CD4-positive, alpha-beta memory T cell (primary cell): ENCODE measurements around the gene RGS7BP. TPM values are rescaled to one million over a fixed set of nuclear protein-coding genes. Genes with fewer than 3 reads are reported as not detected.

ENCODE experiments used
- CTCF ChIA-PET: fragments of 350-600 bp; sonication (Branson Sonifier 250); formaldehyde crosslinking; loops from one replicate; lab custom pipeline; 2021; ENCODE audit warnings: inconsistent platforms; ENCODE audit not compliant: partially characterized antibody; lab: Charles Lee
- POLR2A ChIA-PET: fragments of 350-600 bp; sonication (Branson Sonifier 250); formaldehyde crosslinking; loops from one replicate; lab custom pipeline; 2021; ENCODE audit not compliant: partially characterized antibody; lab: Charles Lee
- DNase-seq, 5 donors: peaks; one replicate each; pipeline versions ENCODE4 v3.0.0 to v3.0.0-alpha.2; 2020 to 2022; ENCODE audit warnings: mixed read lengths in 1 of 5
- H3K27ac ChIP-seq: one replicate; pipeline ENCODE4 v1.7.0; 2013; ENCODE audit warnings: low read depth, low read length
- H3K27me3 ChIP-seq: 2 replicates; pipeline ENCODE4 v1.7.0; 2013; ENCODE audit warnings: mild to moderate bottlenecking, low read length, moderate library complexity; ENCODE audit not compliant: insufficient read depth
- H3K36me3 ChIP-seq: 2 replicates; pipeline ENCODE4 v1.7.0; 2013; ENCODE audit warnings: mild to moderate bottlenecking, low read length, moderate library complexity; ENCODE audit not compliant: insufficient read depth
- H3K4me1 ChIP-seq: 2 replicates; pipeline ENCODE4 v1.7.0; 2013; ENCODE audit warnings: mild to moderate bottlenecking, low read length, moderate library complexity; ENCODE audit not compliant: insufficient read depth
- H3K4me3 ChIP-seq, 2 donors: one replicate each; pipeline ENCODE4 v1.7.0; 2013; ENCODE audit warnings: low read length in 2 of 2, mild to moderate bottlenecking in 1 of 2
- H3K9me3 ChIP-seq, 2 donors: one replicate each; pipeline ENCODE4 v1.7.0; 2013; ENCODE audit warnings: low read length in 2 of 2, control low read depth in 1 of 2; ENCODE audit not compliant: control insufficient read depth in 1 of 2
- H3K27ac Mint-ChIP-seq, 7 donors: one replicate each; pipeline ENCODE4 v1.8.0; 2020 to 2021; ENCODE audit warnings: mixed read lengths in 7 of 7, mild to moderate bottlenecking in 6 of 7, inconsistent platforms in 3 of 7, moderate library complexity in 3 of 7
- H3K27me3 Mint-ChIP-seq, 2 donors: one replicate each; pipeline ENCODE4 v1.8.0; 2020 to 2021; ENCODE audit warnings: mixed read lengths in 2 of 2
- H3K36me3 Mint-ChIP-seq, 2 donors: one replicate each; pipeline ENCODE4 v1.8.0; 2020 to 2021; ENCODE audit warnings: mixed read lengths in 2 of 2, inconsistent platforms in 1 of 2, mild to moderate bottlenecking in 1 of 2
- H3K4me1 Mint-ChIP-seq, 4 donors: one replicate each; pipeline ENCODE4 v1.8.0; 2020 to 2021; ENCODE audit warnings: mixed read lengths in 4 of 4, mild to moderate bottlenecking in 1 of 4
- H3K4me3 Mint-ChIP-seq, 8 donors: one replicate each; pipeline ENCODE4 v1.8.0; 2020 to 2021; ENCODE audit warnings: mixed read lengths in 8 of 8, mild to moderate bottlenecking in 7 of 8, moderate library complexity in 6 of 8, inconsistent platforms in 3 of 8
- H3K9me3 Mint-ChIP-seq, 8 donors: one replicate each; pipeline ENCODE4 v1.8.0; 2020 to 2021; ENCODE audit warnings: mixed read lengths in 8 of 8, mild to moderate bottlenecking in 5 of 8, inconsistent platforms in 3 of 8, moderate library complexity in 1 of 8
- intact Hi-C: fragments of 100-400 bp; cut with micrococcal nuclease; formaldehyde crosslinking; loops from one replicate; pipeline ENCODE4 v1.15.1; 2023
- polyA plus RNA-seq, 2 donors: library from polyadenylated mRNA; unstranded; fragments of 300-500 nt; fragmentation: Illumina TruSeq; gene quantifications; one replicate each; pipeline ENCODE4 v1.2.3, GENCODE V29; 2021
- total RNA-seq, 2 experiments: library from RNA; stranded (reverse); gene quantifications; one replicate each; pipeline ENCODE4 v1.2.3, GENCODE V29; 2021

RGS7BP gene
- total and polyA plus RNA-seq, 4 experiments from 2014 or later: not detected

- CTCF ChIA-PET: no interaction called here
- intact Hi-C loops: no loop called here
- no peaks in the 10 kb centered on the region for H3K4me1 Mint-ChIP-seq
- DNase-seq: no peak
- H3K9me3 Mint-ChIP-seq: peaks cover 0 to 6% (median 0%) of the 10 kb centered on the region in 8 donors
- no peak overlapping the region for H3K27ac Mint-ChIP-seq
- Histone ChIP-seq H3K4me3 (no peak overlapping the region), H3K4me1 (no peaks in the 10 kb centered on the region), H3K27ac (no peak overlapping the region), H3K27me3 (no peaks in the 10 kb centered on the region), H3K9me3 (no peaks in the 10 kb centered on the region), H3K36me3 (no peaks in the 10 kb centered on the region)
- no peak overlapping the region for H3K4me3 Mint-ChIP-seq
- POLR2A ChIA-PET: interaction anchor here (0.6 kb wide), 1 partner anchor 65 kb away, joined by 4 read pairs; no protein-coding TSS in a partner anchor
- H3K27me3 Mint-ChIP-seq: peaks cover 0 to 3% of the 10 kb centered on the region in 2 donors
- H3K36me3 Mint-ChIP-seq: no peaks in the 10 kb centered on the region
These were observed 8.4 kb upstream of the RGS7BP start for GRCh38 chr5:64497386-64497785.

DNA sequence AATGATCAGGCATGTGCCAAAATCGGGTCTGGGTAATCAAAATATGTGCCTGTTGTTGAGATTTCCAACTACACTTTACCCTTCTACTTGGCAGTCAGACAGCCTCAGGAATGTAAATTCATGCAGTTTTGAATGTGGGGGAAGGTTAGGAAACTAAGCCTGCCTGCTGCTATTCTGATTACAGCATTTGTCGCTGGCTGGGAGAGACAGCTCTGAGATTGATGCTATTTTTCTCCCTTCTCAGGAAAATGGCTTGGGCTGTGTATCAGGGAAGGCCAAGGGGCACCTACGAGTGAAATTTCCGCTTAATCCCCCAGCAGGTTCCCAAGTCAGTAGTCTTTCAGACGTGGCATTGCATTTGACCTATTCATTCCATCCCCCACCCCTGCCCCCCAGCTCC is 3.6 kb upstream of the RGS7BP start:
- Histone ChIP-seq H3K4me3 (no peak overlapping the region), H3K36me3 (no peaks in the 10 kb centered on the region), H3K4me1 (no peaks in the 10 kb centered on the region), H3K27ac (no peak overlapping the region), H3K27me3 (no peaks in the 10 kb centered on the region), H3K9me3 (no peaks in the 10 kb centered on the region)
- no peak for DNase-seq
- ChIA-PET POLR2A (no interaction called here), CTCF (no interaction called here)
- peaks cover 3 to 7% (median 5%) of the 10 kb centered on the region in 4 donors for H3K4me1 Mint-ChIP-seq
- H3K27ac Mint-ChIP-seq: no peak overlapping the region
- H3K36me3 Mint-ChIP-seq: no peaks in the 10 kb centered on the region
- peaks cover 0 to 5% (median 1%) of the 10 kb centered on the region in 8 donors for H3K9me3 Mint-ChIP-seq
- H3K27me3 Mint-ChIP-seq: peaks cover 20 to 22% of the 10 kb centered on the region in 2 donors
- H3K4me3 Mint-ChIP-seq: no peak overlapping the region
- intact Hi-C loops: no loop called here

GRCh38 chr5:64506567-64507263 is 900 bp downstream of the RGS7BP start:
- no peak for DNase-seq
- no peak overlapping the region for H3K27ac Mint-ChIP-seq

GRCh38 chr5:64507264-64507605 is 1.4 kb downstream of the RGS7BP start:
- H3K4me3 ChIP-seq: no peak overlapping the region
- peaks cover 0 to 5% (median 2%) of the 10 kb centered on the region in 8 donors for H3K9me3 Mint-ChIP-seq
- intact Hi-C loops: no loop called here
- no peak for DNase-seq
- no peak overlapping the region for H3K4me3 Mint-ChIP-seq
- no peaks in the 10 kb centered on the region for H3K27me3 ChIP-seq
- H3K27ac ChIP-seq: no peak overlapping the region
- H3K9me3 ChIP-seq: no peaks in the 10 kb centered on the region
- H3K36me3 ChIP-seq: no peaks in the 10 kb centered on the region
- H3K4me1 Mint-ChIP-seq: peaks cover 3 to 7% (median 5%) of the 10 kb centered on the region in 4 donors
- no peaks in the 10 kb centered on the region for H3K36me3 Mint-ChIP-seq
- ChIA-PET POLR2A (no interaction called here), CTCF (no interaction called here)
- no peak overlapping the region for H3K27ac Mint-ChIP-seq
- H3K4me1 ChIP-seq: no peaks in the 10 kb centered on the region
- peaks cover 27 to 30% of the 10 kb centered on the region in 2 donors for H3K27me3 Mint-ChIP-seq

More at GRCh38 chr5:64506567-64507263, 900 bp downstream of the RGS7BP start:
- ChIA-PET POLR2A (no interaction called here), CTCF (no interaction called here)
- Mint-ChIP-seq H3K36me3 (no peaks in the 10 kb centered on the region), H3K9me3 (peaks cover 0 to 6% (median 2%) of the 10 kb centered on the region in 8 donors), H3K4me1 (peaks cover 3 to 7% (median 5%) of the 10 kb centered on the region in 4 donors), H3K27me3 (peaks cover 28 to 29% of the 10 kb centered on the region in 2 donors), H3K4me3 (no peak overlapping the region)
- H3K36me3 ChIP-seq: no peaks in the 10 kb centered on the region
- no peaks in the 10 kb centered on the region for H3K9me3 ChIP-seq
- intact Hi-C loops: no loop called here
- no peaks in the 10 kb centered on the region for H3K4me1 ChIP-seq
- no peak overlapping the region for H3K4me3 ChIP-seq
- H3K27me3 ChIP-seq: no peaks in the 10 kb centered on the region
- no peak overlapping the region for H3K27ac ChIP-seq

DNA sequence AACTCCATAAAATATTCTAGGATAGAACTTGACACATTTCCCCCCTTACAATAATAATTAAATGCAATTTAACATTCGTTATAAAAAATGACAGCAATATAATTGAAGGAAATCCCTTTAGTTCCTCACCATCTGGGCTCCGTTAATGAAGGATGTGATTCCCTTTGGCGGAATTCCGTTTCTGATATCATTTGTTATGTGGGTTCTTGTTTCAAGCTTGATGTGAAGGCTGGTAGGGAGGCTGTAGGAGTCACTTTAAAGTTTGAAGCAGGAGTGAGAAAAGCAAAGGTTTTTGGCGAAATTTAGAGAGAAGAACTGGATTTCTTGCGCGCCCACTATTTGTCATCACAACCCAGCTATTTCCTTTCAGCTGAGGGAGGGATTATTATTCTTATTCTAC is 4.0 kb downstream of the RGS7BP start:
- Histone ChIP-seq H3K4me3 (no peak overlapping the region), H3K27me3 (no peaks in the 10 kb centered on the region), H3K9me3 (no peaks in the 10 kb centered on the region), H3K27ac (no peak overlapping the region), H3K4me1 (no peaks in the 10 kb centered on the region), H3K36me3 (no peaks in the 10 kb centered on the region)
- Mint-ChIP-seq H3K36me3 (no peaks in the 10 kb centered on the region), H3K9me3 (peaks cover 0 to 5% (median under 1%) of the 10 kb centered on the region in 8 donors), H3K4me1 (peaks cover 3 to 7% (median 5%) of the 10 kb centered on the region in 4 donors), H3K27ac (no peak overlapping the region), H3K27me3 (peaks cover 19 to 22% of the 10 kb centered on the region in 2 donors), H3K4me3 (no peak overlapping the region)
- ChIA-PET POLR2A (no interaction called here), CTCF (no interaction called here)
- intact Hi-C loops: no loop called here
- no peak for DNase-seq

DNA sequence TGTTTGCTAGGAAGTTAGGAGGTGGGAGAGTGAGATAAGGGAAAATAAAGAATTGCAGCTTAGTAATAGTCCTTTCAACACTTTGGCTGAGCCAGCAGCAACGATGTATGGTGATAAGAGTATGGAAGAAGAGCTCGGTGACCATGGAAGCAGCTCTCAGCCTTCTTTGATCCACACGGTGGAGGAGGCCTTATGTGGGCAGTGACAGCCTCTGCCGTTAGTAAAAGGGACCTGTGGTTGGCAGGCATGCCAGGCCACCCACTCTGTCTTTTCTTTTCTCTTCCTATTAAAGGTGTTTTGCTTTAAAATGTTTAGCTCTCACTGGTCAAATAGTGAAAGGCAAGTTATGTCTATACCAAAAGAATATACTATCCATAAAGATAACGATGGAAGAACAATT is 7.7 kb downstream of the RGS7BP start:
- H3K4me1 ChIP-seq: no peaks in the 10 kb centered on the region
- ChIA-PET CTCF (interaction anchor here (1.1 kb wide), 1 partner anchor 22 kb away, joined by 3 read pairs; no protein-coding TSS in a partner anchor), POLR2A (no interaction called here)
- peaks cover 0 to 2% (median 0%) of the 10 kb centered on the region in 8 donors for H3K9me3 Mint-ChIP-seq
- no peaks in the 10 kb centered on the region for H3K4me1 Mint-ChIP-seq
- no peaks in the 10 kb centered on the region for H3K27me3 ChIP-seq
- intact Hi-C loops: no loop called here
- no peak overlapping the region for H3K4me3 ChIP-seq
- peaks cover 3% of the 10 kb centered on the region in 2 donors for H3K27me3 Mint-ChIP-seq
- DNase-seq: no peak
- H3K36me3 Mint-ChIP-seq: no peaks in the 10 kb centered on the region
- no peak overlapping the region for H3K4me3 Mint-ChIP-seq
- H3K36me3 ChIP-seq: no peaks in the 10 kb centered on the region
- no peaks in the 10 kb centered on the region for H3K9me3 ChIP-seq
- H3K27ac ChIP-seq: no peak overlapping the region
- no peak overlapping the region for H3K27ac Mint-ChIP-seq

GRCh38 chr5:64514612-64515011 is 8.8 kb downstream of the RGS7BP start:
- DNase-seq: no peak
- Histone ChIP-seq H3K4me3 (no peak overlapping the region), H3K27ac (no peak overlapping the region), H3K9me3 (no peaks in the 10 kb centered on the region), H3K27me3 (no peaks in the 10 kb centered on the region), H3K36me3 (no peaks in the 10 kb centered on the region), H3K4me1 (no peaks in the 10 kb centered on the region)
- peaks cover 0 to 2% (median 0%) of the 10 kb centered on the region in 8 donors for H3K9me3 Mint-ChIP-seq
- intact Hi-C loops: no loop called here
- ChIA-PET CTCF (interaction anchor here (1.1 kb wide), 1 partner anchor 21 kb away, joined by 3 read pairs; no protein-coding TSS in a partner anchor), POLR2A (no interaction called here)
- peaks cover 0 to 3% of the 10 kb centered on the region in 2 donors for H3K27me3 Mint-ChIP-seq
- no peaks in the 10 kb centered on the region for H3K36me3 Mint-ChIP-seq
- no peak overlapping the region for H3K27ac Mint-ChIP-seq
- H3K4me1 Mint-ChIP-seq: no peaks in the 10 kb centered on the region
- no peak overlapping the region for H3K4me3 Mint-ChIP-seq
